Measurements from ENCODE around the gene ACSM3. TPM values are rescaled to one million over a fixed set of nuclear protein-coding genes. Genes with fewer than 3 reads are reported as not detected.
"Not testable (repeated sequence)": the region's sequence is repeated elsewhere in the genome, so short reads cannot be mapped to it uniquely, and the experiment has no call there.

ACSM3 gene
- total RNA-seq, 1 donor from 2014 or later, result 0.40 TPM

DNA sequence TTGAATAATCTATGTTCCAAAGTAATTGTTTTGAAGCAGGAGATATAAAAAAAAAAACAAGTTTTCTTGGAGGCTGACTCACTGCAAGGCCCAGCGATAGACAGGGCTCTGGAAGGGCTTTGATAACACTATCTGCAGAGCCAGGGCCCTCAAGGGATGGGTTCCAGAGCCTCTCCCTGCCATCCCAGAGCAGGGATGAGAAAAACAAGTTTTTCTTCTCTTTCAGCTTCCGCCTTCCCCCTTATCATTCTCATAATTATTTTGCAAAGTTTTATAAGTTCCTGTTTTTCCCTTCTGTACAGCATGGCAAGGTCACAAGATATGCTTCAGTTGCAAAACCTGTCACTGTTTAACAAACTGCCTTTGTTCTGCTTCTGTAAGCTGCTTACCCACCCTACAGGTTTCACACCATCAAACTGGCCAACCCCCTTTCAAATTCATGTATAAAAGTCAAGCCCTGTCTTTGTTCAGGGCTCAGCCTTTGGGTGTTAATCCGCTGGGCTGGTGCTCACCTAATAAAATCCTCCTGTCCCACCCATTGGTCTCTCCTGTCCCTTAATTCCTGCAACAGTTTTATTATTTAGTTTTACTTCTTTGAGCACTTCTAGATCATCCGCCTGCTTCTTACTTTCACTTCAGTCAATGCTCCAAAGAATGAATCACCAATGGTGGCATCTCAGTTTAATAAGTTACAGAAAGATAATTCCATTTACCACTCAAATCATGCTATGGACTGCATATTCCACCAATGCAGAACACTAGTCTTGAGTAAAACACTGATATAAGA lies 16.6 kb upstream of the ACSM3 start:
- H3K4me3 Mint-ChIP-seq, result no peak overlapping the region
- TF ChIP-seq, protein P1, sequence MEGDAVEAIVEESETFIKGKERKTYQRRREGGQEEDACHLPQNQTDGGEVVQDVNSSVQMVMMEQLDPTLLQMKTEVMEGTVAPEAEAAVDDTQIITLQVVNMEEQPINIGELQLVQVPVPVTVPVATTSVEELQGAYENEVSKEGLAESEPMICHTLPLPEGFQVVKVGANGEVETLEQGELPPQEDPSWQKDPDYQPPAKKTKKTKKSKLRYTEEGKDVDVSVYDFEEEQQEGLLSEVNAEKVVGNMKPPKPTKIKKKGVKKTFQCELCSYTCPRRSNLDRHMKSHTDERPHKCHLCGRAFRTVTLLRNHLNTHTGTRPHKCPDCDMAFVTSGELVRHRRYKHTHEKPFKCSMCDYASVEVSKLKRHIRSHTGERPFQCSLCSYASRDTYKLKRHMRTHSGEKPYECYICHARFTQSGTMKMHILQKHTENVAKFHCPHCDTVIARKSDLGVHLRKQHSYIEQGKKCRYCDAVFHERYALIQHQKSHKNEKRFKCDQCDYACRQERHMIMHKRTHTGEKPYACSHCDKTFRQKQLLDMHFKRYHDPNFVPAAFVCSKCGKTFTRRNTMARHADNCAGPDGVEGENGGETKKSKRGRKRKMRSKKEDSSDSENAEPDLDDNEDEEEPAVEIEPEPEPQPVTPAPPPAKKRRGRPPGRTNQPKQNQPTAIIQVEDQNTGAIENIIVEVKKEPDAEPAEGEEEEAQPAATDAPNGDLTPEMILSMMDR (conservative IDR thresholded peaks at IDR 0.05), result no peak
- no peak overlapping the region for H3K27ac Mint-ChIP-seq (ENCODE audit: unreplicated experiment)
- H3K27me3 Mint-ChIP-seq (ENCODE audit: low read depth), result peaks cover 16% of the 10 kb centered on the region
- H3K9me3 Mint-ChIP-seq, result peaks cover 5% of the 10 kb centered on the region
- peaks cover 2% of the 10 kb centered on the region for H3K36me3 Mint-ChIP-seq (ENCODE audit: low read depth)
- DNase-seq (ENCODE audit: low read depth, low spot score), result no peak
- peaks cover 7% of the 10 kb centered on the region for H3K4me1 Mint-ChIP-seq

DNA sequence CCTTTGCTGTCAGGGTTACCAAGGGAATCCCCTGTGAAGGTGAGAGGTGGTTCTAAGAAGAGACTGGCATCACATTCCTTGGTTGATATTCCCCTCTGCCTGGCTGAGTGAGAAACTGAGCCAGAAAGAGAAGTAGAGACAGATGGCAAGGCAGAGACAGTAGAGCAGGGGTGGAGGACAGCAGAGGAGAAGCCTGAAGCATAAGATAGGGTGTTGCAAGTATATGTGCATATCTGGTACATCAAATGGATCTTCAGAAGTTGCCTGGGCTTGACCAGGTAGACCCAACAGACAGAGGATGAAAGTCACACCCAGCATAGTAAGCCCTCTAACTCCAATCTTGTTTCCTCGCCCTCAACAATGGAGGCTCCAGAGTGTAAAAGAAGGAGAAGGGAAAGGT lies 14.3 kb upstream of the ACSM3 start:
- H3K9me3 Mint-ChIP-seq, result peaks cover 5% of the 10 kb centered on the region
- H3K36me3 Mint-ChIP-seq (ENCODE audit: low read depth), result no peaks in the 10 kb centered on the region

DNA sequence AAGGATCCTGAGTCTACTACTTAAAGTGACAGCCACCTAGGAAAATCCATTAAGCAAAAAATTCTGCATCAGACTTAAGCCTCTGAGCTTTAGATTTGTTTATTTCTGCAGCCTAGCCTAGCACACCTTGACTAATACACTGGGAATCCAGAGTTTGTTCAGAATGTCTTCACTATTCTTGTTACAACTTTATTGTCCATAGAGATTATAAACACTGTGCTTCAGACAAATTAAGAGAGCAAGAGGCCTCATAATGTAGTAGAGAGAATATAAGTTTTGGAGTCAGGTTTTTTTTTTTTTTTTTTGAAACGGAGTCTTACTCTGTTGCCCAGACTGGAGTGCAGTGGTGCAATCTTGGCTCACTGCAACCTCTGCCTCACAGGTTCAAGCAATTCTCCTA lies 13.3 kb upstream of the ACSM3 start:
- H3K27me3 Mint-ChIP-seq (ENCODE audit: low read depth), result peaks cover 41% of the 10 kb centered on the region
- no peak overlapping the region for H3K27ac Mint-ChIP-seq (ENCODE audit: unreplicated experiment)
- TF ChIP-seq, protein P1 (conservative IDR thresholded peaks at IDR 0.05), result no peak
- H3K4me3 Mint-ChIP-seq, result no peak overlapping the region
- no peak for DNase-seq (ENCODE audit: low read depth, low spot score)
- H3K4me1 Mint-ChIP-seq, result no peaks in the 10 kb centered on the region
- H3K9me3 Mint-ChIP-seq, result peaks cover 5% of the 10 kb centered on the region
- no peaks in the 10 kb centered on the region for H3K36me3 Mint-ChIP-seq (ENCODE audit: low read depth)

More for the DNA sequence above, 14.3 kb upstream of the ACSM3 start:
- Mint-ChIP-seq H3K4me3 (no peak overlapping the region), H3K27ac (ENCODE audit: unreplicated experiment) (no peak overlapping the region), H3K4me1 (peaks cover 7% of the 10 kb centered on the region), H3K27me3 (ENCODE audit: low read depth) (peaks cover 35% of the 10 kb centered on the region)
- DNase-seq (ENCODE audit: low read depth, low spot score), result no peak
- TF ChIP-seq, protein P1 (conservative IDR thresholded peaks at IDR 0.05), result no peak

DNA sequence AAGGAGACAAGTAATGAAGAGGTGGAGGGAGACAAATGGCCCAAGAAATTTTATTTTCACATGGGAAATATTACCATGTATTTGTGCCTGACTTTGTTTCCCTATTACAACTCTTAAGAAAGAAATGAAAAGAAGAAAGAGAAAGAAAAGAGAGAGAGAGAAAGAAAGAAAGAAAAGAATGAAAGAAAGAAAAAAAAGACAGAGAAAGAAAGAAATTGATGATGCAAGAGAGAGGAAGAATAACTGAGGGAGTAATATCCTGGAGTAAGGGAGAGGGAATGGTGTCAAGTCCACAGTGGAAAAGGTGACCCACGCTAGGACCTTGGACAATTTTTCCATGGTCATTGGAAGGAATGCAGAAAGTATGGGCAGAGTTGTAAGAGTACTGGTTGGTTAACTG lies 10.1 kb upstream of the ACSM3 start:
- H3K27ac Mint-ChIP-seq (ENCODE audit: unreplicated experiment), result no peak overlapping the region
- no peaks in the 10 kb centered on the region for H3K4me1 Mint-ChIP-seq
- no peaks in the 10 kb centered on the region for H3K9me3 Mint-ChIP-seq
- no peak overlapping the region for H3K4me3 Mint-ChIP-seq
- DNase-seq (ENCODE audit: low read depth, low spot score), result no peak
- no peaks in the 10 kb centered on the region for H3K36me3 Mint-ChIP-seq (ENCODE audit: low read depth)
- peaks cover 44% of the 10 kb centered on the region for H3K27me3 Mint-ChIP-seq (ENCODE audit: low read depth)
- TF ChIP-seq, protein P1 (conservative IDR thresholded peaks at IDR 0.05), result no peak

DNA sequence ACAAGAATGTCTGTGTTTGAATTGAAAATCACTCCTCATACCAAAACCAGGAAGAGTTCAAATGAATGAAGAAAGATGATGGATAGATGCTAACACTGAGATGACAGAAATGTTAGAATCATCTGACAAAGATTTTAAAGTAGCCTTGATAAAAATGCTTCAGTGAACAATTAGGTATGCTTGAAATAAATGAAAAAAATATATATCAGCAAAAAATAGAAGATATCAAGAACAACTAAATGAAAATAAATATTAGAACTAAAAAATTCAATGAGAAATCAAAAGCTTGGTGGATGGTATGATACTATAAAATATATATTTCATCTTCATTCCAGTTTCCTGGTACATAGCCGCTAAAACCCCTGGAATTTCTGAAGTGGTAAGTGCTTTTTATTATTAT lies 8.6 kb upstream of the ACSM3 start:
- Mint-ChIP-seq H3K36me3 (ENCODE audit: low read depth) (no peaks in the 10 kb centered on the region), H3K27me3 (ENCODE audit: low read depth) (peaks cover 40% of the 10 kb centered on the region), H3K4me1 (no peaks in the 10 kb centered on the region), H3K9me3 (no peaks in the 10 kb centered on the region), H3K4me3 (no peak overlapping the region), H3K27ac (ENCODE audit: unreplicated experiment) (no peak overlapping the region)
- no peak for DNase-seq (ENCODE audit: low read depth, low spot score)
- TF ChIP-seq, protein P1 (conservative IDR thresholded peaks at IDR 0.05), result no peak

DNA sequence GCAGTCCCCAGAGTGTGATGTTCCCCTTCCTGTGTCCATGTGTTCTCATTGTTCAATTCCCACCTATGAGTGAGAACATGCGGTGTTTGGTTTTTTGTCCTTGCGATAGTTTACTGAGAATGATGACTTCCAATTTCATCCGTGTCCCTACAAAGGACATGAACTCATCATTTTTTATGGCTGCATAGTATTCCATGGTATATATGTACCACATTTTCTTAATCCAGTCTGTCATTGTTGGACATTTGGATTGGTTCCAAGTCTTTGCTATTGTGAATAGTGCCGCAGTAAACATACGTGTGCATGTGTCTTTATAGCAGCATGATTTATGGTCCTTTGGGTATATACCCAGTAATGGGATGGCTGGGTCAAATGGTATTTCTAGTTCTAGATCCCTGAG lies 8.0 kb upstream of the ACSM3 start:
- H3K4me1 Mint-ChIP-seq; H3K27ac Mint-ChIP-seq (ENCODE audit: unreplicated experiment); H3K9me3 Mint-ChIP-seq; H3K36me3 Mint-ChIP-seq (ENCODE audit: low read depth); H3K4me3 Mint-ChIP-seq; DNase-seq (ENCODE audit: low read depth, low spot score): not testable (repeated sequence)
- H3K27me3 Mint-ChIP-seq (ENCODE audit: low read depth), result peaks cover 37% of the 10 kb centered on the region

Data from neural crest cell (in vitro differentiated cells).